ENCODE data around the gene BRPF1.

The BRPF1 gene, protein sequence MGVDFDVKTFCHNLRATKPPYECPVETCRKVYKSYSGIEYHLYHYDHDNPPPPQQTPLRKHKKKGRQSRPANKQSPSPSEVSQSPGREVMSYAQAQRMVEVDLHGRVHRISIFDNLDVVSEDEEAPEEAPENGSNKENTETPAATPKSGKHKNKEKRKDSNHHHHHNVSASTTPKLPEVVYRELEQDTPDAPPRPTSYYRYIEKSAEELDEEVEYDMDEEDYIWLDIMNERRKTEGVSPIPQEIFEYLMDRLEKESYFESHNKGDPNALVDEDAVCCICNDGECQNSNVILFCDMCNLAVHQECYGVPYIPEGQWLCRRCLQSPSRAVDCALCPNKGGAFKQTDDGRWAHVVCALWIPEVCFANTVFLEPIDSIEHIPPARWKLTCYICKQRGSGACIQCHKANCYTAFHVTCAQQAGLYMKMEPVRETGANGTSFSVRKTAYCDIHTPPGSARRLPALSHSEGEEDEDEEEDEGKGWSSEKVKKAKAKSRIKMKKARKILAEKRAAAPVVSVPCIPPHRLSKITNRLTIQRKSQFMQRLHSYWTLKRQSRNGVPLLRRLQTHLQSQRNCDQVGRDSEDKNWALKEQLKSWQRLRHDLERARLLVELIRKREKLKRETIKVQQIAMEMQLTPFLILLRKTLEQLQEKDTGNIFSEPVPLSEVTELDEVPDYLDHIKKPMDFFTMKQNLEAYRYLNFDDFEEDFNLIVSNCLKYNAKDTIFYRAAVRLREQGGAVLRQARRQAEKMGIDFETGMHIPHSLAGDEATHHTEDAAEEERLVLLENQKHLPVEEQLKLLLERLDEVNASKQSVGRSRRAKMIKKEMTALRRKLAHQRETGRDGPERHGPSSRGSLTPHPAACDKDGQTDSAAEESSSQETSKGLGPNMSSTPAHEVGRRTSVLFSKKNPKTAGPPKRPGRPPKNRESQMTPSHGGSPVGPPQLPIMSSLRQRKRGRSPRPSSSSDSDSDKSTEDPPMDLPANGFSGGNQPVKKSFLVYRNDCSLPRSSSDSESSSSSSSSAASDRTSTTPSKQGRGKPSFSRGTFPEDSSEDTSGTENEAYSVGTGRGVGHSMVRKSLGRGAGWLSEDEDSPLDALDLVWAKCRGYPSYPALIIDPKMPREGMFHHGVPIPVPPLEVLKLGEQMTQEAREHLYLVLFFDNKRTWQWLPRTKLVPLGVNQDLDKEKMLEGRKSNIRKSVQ (N-terminal part only)

GRCh38 chr3:9731206-9732079 is at the start of gene BRPF1:
Gene BRPF1 (plus strand): TSS chr3:9731735. CDS start chr3:9734141, 2,406 bp downstream.
- DNase-seq: peak; percentile 99

GRCh38 chr3:9682096-9682495 is 49.4 kb upstream of the BRPF1 start:
- no peak for DNase-seq

- DNase-seq: no peak
Observed at GRCh38 chr3:9683426-9683825, 48.1 kb upstream of the BRPF1 start.

DNA sequence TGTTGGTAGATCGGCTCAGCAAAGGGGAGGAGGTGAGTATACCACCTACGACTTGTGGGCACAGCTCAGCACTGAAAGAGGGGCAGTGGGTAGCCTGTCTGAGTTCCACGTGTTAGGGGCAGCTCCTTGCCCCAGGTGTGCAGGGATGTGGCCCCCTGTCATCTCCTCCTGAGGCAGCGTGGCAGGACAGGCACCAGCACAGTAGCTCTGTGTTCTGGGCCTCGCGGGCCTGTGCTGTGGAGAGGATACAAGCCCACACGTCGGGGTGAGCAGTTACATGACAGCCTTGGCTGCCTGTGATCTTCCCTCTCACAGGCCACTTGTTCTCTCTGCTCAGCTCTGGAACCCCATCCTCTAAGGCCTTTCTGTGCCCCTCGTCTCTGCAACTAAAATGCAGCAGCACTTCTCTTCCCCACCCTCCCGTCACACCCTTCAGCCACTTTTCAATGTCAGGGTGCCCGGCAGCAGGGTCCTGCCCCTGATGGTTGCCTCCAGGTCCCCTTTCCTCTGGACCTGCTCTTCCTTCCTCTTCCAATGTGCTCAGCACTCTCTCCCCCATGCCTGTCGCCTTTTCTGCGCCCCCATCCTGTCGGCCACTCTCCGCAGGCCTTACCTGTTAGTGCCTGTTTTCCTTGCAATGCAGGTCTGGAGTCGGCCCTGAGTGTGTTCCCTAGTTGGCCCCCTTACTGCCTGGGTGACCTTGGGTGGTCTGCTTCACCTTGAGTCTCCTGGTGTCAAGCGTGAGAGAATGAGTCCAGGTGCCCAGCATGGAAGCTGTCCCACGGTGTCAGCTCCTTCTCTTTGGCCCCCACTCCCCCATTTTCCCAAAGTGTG is 46.1 kb upstream of the BRPF1 start:
- DNase-seq: no peak

GRCh38 chr3:9686050-9686550 is 45.4 kb upstream of the BRPF1 start:
- DNase-seq: no peak

GRCh38 chr3:9686703-9687102 is 44.8 kb upstream of the BRPF1 start:
- no peak for DNase-seq

- DNase-seq: no peak
Observed at GRCh38 chr3:9687514-9687913, 44.0 kb upstream of the BRPF1 start.

GRCh38 chr3:9688961-9689360 is 42.6 kb upstream of the BRPF1 start:
- DNase-seq: no peak

DNA sequence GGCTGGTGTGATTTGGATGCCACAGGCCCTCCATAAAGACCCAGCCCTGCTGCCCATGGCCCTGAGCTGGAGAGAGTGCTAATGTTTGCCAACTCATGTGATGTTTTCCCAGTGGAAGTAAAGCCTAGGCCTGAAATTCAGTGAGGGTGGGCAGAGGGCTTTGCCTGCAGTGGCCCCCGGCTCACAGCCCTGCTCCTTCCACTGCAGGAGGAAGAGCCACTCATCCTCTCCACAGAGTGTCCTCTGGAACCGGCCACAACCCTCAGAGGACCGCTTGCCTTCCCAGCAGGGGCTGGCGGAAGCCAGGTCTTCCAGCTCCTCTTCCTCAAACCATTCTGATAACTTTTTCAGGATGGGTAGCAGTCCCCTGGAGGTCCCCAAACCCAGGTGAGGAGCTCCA is 41.8 kb upstream of the BRPF1 start:
- DNase-seq: no peak

DNA sequence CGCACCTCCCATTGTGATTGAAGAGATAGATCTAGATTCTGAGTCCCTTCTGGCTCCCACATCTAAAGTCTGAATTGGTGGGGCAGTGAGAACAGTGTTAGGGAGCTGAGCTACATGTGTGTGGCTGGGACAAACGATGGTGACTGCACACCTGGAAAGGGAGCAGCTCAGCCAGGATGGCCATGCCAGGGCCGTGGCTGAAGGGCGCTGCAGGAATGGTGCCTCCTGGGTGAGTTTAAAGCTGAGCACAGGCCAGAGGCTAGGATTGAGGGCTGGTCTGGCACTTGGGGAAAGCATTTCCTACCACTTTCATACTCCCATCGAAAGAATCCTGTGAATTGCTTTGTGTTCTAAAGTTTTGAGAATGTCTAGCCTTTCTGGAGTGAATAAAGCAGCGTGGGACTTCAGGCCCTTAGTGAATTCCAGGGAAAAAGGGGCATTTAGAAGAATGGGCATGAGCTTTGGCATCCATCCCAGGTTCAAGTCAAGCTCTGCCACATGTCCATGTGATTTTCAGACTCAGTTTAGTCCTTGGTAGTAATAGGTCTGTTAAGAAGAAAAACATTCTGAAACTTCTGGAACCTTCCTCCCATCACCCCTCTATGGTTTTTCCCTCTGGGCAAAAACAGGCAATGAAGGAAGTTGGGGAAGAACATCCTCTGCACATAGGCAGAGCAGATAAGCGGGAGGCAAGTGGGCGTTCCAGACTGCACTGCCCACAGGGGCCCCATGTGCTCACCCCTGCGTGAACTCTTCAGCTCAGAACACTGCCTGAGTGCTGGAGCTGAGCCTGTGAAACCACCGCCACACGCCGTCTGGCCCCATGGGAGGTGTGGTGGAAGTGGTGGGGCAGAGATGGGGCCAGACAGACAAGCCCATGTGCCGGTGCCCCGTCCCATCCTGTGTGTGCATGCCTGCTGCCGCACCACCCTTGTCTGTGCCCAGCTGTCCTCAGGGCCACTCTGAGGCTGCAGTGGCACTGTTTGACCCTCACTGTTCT is 40.8 kb upstream of the BRPF1 start:
- DNase-seq: no peak

DNA sequence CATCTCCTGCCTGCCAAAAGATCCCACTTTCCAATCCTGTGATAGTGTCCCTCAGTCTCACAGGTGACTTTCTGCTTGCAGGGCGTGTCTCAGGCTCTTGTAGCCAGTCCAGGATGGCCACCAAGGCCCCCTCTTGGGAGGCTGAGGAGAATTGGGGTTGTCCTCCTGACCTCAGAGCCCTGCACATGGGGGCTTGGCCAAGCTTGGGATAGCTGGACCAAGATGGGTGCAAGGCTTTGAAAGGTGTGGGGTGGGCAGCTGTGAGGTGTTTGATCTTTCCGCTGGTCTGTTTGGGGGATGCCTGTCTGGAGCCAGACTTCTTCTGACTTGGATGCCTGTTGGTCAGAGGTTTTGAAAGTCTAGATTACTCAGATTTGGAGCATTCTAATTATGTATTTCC is 39.9 kb upstream of the BRPF1 start:
- DNase-seq: no peak

DNA sequence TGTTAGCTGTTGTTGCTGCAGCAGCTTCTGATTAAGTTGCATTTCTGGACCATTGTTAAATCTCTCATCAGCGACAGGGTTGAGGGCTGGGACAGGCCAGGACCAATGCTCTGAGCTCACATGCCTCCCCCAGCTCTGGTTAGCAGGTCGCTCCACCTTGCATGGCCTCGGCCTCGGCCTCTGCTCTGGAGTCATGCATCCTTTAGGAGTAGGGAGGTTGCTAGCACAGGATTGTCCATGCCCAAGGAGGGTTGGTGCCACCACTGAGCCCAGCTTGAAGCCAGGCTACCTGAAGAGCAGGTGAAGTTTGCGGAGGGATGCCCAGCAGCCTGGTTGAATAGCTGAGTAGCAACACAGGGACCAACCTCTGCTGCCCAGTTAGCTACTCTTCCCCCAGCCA is 39.1 kb upstream of the BRPF1 start:
- DNase-seq: no peak

DNA sequence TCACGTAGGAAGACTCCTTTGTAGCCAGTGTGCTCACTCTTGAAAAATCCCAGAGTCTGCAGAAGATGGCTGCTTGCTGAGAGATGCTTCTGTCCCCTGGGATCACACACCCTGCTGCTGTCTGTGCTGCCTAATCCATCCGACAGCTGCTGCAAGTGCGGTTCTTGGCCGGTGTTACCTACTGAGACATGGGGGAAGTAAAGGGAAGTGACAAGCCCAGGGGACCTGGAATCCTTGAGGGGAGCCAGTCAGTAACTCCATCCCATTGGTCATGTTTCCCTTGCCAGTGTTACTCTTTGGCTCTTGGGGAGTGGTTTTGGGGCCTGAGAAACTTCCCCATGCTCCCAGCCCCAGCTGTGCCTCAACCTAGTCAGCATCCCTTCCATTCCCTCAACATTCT is 36.2 kb upstream of the BRPF1 start:
- DNase-seq: peak; percentile 33

DNA sequence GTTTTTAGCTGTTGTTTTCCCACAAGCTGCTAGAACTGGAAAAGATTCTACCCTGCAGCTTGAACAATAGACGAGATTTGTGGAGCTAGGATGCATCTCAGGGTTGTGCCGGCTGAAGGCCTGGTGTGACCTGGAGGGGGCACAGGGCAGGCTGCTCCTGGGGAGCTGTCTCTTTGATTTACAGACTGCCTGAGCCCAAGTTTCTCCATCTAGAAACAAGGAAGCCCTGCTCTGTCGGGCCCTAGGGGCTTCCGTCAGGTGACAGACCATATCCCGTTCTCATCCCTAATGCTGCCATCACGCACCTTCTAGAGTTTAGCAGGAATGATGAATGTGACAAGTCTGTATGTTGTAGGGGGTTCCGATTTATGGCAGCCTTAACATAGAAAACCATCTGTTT is 35.8 kb upstream of the BRPF1 start:
- DNase-seq: no peak

DNA sequence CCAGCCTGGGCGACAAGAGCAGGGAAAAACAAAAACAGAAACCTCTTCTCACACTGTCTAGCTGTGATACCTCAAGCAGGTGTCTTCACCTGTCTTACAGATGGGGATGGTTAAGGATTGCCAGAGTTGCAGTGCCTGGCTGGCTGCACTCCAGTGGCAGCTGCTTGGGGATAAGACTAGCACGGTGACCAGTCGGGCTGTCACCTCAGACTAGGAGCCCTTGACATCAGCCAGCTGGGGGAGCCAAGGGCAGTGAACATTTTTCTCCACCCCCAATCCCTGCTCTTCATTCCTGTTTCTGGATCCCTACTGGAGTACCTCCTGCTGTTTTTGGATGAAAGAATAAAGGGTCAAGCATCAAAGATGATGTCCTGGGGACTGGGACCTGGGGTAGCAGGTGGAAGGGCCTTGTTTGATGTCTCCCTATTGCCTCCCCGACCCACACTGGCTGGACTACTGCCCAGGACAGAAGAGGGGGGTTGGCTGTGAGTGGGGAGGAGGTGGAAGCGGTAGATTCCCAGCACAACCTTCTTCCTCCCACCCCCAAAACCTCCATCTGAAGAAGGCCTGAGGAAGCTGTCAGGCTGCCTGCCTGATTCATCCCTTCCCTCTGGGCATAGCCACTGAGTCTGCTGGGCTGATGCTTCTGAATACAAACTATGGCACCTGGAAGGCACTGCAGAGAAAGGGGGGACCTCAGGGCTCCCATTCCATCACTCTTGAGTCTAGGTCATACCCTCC is 34.9 kb upstream of the BRPF1 start:
- no peak for DNase-seq

DNA sequence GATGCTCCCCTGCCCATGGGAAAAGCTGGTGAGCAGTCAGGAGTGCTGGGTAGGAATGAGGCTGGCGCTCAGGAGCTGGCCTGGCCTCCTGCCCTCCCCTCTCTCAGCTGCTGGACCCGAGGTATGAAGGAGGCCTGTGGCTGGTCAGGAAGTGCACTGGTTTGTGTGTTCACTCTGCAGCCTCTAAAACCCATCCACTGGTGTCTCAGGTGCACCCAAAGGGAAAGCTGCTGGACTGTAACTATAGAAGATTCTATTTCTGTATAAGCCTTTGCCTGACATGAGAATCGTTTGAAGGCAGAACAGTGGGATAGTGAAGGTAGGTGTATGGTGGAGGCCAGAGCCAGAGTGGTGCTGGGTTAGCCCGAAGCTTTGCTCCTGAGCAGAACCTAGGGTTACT is 33.6 kb upstream of the BRPF1 start:
- DNase-seq: no peak

DNA sequence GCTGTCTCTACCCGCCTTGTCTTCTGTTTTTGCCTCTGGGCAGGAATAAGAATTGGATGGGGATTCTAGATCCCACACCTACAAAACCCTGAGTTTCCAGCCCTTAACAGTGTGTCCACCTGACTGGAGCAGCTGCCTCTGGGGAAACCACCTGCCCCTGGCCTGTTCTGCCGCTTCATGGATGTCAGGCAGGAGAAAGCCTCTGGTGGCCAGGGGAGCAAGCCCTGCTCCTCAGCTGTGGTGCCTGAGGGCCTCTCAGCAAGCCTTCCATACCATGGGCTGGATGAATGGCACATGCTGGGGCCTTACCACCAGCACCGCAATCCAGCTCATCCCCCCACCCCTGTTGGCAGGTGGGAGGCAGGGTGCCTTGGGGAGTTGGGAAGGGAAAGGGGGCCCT is 33.2 kb upstream of the BRPF1 start:
- DNase-seq: no peak

DNA sequence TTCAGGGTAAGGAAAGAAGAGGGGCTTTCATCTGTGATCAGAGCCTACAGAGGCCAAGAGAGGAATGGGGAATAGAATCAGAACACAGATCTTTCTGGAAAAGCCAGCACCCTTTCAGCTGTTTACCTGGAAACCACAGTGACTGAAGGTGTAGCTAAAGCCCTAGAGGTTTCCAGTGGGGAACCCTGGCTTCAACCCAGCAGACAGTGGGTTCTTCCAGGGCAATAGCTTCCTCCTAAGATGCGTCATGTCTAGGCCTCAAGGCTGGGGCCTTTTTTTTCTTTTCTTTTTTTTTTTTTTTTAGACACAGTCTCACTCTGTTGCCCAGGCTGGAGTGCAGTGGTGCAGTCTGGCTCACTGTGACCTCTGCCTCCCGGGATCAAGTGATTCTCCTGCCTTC is 31.0 kb upstream of the BRPF1 start:
- DNase-seq: no peak

DNA sequence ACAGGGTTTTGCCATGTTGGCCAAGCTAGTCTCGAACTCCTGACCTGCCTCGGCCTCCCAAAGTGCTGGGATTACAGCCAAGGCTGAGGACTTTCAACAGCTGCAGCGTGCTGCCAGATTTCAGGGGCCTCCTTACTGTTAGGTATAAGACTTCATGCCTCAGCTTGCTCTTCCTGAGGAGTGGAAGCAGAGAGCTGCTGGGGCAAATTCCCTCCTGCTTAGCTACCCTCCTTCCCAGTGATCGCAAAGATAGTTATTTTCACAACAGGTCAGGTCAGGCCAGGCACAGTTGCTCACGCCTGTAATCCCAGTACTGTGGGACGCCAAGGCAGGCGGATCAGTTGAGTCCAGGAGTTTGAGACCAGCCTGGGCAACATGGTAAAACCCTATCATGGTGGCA is 30.5 kb upstream of the BRPF1 start:
- no peak for DNase-seq
